ENCODE measurements around the gene GRHL3.
"Not testable (repeated sequence)": the region's sequence is repeated elsewhere in the genome, so short reads cannot be mapped to it uniquely, and the experiment has no call there.

The GRHL3 gene

GRCh38 chr1:24319312-24319863, at the start of gene GRHL3:
GRHL3 (plus strand) TSS chr1:24319357; CDS start chr1:24319552, 195 bp downstream.
- no peak for DNase-seq (ENCODE audit: low spot score)

DNA sequence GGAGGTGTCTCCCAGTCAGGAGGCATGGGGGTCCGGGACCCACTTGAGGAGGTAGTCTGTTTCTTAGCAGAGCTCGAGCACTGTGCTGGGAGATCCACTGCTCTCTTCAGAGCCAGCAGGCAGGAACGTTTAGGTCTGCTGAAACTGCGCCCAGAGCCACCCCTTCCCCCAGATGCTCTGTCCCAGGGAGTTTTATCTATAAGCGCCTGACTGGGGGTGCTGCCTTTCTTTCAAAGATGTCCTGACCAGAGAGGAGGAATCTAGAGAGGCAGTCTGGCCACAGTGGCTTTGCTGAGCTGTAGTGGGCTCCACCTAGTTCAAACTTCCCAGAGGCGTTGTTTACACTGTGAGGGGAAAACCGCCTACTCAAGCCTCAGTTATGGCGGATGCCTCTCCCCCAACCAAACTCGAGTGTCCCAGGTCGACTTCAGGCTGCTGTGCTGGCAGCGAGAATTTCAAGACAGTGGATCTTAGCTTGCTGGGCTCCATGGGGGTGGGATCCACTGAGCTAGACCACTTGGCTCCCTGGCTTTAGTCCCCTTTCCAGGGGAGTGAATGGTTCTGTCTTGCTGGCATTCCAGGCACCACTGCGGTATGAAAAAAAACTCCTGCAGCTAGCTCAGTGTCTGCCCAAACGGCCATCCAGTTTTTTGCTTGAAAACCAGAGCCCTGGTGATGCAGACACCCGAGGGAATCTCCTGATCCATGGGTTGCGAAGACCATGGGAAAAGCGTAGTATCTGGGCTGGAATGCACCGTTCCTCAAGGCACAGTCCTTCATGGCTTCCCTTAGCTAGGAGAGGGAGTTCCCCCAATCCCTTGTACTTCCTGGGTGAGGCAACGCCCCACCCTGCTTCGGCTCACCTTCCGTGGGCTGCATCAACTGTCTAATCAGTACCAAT, 44.7 kb upstream of the GRHL3 start:
- DNase-seq (ENCODE audit: low spot score) = not testable (repeated sequence)

DNA sequence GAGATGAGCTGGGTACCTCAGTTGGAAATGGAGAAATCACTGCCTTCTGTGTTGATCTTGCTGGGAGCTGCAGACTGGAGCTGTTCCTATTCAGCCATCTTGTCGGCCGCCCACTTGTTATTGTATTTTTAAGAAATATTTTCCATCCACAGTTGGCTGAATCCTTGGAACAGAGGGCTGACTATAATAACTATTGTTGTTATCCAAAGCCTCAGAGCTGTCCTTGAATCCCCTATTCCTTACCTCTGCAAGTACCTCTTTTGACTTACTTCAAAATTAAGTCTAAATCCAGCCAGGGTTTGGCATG, 44.1 kb upstream of the GRHL3 start:
- no peak for DNase-seq (ENCODE audit: low spot score)

GRCh38 chr1:24275510-24275909, 43.6 kb upstream of the GRHL3 start:
- no peak for DNase-seq (ENCODE audit: low spot score)

DNA sequence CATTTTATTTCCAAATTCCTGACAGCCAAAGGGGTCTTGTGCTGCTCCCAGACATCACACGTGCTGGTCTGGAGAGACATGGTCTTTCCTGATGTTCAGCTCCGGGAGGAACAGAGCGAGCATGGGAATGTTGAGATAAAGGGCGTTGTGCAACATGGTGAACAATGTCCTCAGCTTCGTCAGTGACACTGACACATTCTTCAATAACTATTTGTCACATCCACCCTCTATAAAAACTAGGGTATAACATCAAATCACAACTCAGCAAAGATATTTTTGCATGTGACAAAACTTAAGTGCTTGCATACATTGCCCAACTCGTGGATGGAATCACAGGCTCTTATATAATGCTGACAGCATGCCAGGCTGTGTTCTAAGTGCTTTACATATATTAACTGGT, 42.4 kb upstream of the GRHL3 start:
- no peak for DNase-seq (ENCODE audit: low spot score)

- DNase-seq (ENCODE audit: low spot score) = no peak
Measured at GRCh38 chr1:24277420-24278169, 41.6 kb upstream of the GRHL3 start.

DNA sequence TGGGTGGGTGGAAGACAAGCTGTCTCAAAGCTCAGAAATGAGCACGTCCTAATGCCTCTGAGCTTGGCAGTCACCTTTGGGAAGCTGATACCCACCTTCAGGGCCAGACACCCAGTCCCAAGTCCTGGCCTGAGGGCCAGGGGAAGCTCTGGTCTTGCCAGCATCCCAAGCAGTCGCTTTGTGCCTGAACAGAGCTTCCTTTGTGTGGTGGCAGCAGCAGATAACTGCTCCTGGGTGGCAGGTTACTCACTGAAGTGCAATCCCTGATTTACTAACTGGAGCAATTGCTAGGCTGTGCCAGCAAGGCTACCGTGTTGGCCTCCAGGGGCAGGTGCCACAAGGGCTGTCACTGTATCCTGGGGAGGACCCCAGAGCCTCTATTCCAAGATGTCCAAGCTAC, 40.4 kb upstream of the GRHL3 start:
- DNase-seq (ENCODE audit: low spot score) = no peak

- no peak for DNase-seq (ENCODE audit: low spot score)
Measured at GRCh38 chr1:24279590-24280232, 39.4 kb upstream of the GRHL3 start.

DNA sequence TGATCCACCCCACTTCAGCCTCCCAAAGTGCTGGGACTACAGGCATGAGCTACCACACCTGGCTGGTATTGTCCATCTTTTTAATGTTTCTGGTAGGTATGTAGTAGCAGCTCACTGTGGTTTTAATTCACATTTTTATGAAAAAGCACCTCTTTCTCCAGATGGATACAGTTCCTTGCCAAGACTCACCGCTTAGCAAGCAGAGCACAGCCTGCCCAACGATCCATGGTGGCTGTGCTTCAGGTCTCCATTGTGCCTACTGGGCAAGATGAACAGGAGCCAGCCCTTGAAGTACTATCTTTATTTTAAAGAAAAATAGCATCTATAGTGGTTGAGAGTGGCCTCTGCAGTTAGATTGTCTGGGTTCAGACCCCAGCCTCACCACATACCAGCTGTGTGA, 37.6 kb upstream of the GRHL3 start:
- no peak for DNase-seq (ENCODE audit: low spot score)

GRCh38 chr1:24282491-24282890, 36.7 kb upstream of the GRHL3 start:
- DNase-seq (ENCODE audit: low spot score) = no peak

DNA sequence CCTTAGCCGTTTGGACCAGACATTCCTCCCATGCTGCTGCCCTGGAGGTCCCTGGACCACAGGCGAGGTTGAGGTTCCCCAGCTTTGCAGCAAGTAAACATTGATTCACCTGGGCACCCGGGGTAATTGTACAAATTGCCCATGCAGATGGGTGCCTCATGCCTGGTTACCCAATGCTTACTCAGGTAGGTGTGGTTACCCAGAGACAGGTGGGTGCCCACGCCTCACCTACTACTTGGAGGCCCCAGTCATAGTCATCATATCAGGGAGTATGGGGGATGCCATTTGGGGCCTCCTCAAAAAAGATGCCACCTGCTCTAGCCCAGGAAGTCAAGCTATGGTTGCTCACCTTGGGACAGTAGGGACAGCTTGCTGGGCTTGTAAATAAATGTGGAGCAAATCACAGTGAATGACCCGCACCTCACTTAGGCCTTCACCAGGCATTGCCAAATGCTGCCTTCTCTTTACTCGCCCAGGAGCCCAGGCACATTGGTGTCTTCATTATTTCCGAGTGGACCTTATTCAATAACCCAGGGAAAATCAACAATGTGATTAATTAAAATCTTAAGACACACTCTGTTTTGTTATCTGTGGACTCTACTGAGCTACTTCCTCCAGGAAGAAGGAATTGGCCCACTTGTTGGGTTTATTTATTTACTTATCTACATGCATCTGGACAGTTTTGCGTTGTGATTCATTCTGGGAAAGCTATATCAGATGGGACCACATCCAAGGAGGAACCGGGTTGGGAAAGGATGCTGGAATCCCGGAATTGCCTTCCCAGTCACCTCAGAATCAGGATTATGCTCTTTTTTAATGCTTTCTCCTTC, 35.6 kb upstream of the GRHL3 start:
- no peak for DNase-seq (ENCODE audit: low spot score)

GRCh38 chr1:24284156-24284471, 35.0 kb upstream of the GRHL3 start:
- no peak for DNase-seq (ENCODE audit: low spot score)

GRCh38 chr1:24285231-24285630, 33.9 kb upstream of the GRHL3 start:
- no peak for DNase-seq (ENCODE audit: low spot score)

DNA sequence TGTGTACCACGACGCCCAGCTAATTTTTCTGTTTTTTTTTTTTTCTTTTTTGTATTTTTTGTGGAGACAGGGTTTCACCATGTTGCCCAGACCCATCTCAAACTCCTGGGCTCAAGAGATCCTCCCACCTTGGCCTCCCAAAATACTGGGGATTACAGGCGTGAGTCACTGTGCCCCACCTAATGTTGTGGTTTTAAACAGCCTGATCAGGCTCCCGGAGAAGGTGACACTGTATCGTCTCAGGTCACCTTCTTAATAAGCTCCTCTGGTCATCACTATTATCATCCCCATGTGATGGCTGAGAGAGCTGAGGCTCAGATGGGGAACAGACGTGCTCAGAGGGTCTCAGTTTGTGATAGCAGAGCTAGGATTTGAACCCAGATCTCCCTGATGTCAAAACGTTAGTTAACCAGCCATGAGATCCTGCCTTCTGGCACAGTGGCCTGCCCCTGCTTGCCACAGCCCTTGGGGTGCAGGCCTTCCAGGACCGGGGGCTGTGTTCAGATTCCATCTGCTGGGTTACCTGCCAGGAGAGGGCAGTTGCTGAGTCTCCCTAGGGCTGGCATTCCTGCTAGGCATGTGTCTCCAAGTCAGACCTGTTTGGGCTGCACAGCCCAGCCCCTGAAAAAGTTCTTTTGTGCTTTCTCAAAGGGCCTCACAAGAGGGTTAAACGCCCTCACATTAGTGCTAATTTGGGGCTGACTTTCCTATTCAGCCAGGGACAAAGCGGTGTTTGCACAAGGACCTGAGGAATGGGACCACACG, 32.7 kb upstream of the GRHL3 start:
- DNase-seq (ENCODE audit: low spot score) = no peak

DNA sequence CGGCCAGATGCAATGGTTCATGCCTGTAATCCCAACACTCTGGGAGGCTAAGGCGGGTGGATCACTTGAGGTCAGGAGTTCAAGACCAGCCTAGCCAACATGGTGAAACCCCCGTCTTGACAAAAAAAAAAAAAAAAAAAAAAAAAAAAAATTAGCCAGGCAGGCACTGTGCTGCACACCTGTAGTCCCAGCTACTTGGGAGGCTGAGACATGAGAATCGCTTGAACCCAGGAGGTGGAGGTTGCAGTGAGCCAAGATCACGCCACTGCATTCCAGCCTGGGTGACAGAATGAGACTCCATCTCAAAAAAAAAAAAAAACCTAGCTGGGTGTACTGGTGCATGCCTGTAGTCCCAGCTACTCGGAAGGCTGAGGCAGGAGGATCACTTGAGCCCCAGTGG, 31.4 kb upstream of the GRHL3 start:
- DNase-seq (ENCODE audit: low spot score) = not testable (repeated sequence)

DNA sequence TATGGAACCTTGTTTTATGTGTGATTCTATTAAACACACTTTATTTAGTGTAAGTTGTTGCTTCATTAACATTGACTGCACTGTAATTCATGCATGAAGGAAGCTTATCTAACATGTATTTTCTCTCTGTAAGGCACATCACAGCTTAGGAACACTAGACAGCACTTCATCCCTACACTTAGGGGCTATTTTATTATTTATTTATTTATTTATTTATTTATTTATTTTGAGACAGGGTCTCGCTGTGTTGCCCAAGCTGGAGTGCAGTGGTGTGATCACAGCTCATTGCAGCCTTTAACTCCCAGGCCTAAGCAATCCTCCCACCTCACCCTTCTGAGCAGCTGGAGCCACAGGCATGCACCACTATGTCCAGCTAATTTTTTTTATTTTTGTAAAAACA, 30.7 kb upstream of the GRHL3 start:
- DNase-seq (ENCODE audit: low spot score) = no peak

- DNase-seq (ENCODE audit: low spot score) = no peak
Measured at GRCh38 chr1:24289937-24290595, 29.1 kb upstream of the GRHL3 start.

GRCh38 chr1:24290933-24291487, 28.1 kb upstream of the GRHL3 start:
- no peak for DNase-seq (ENCODE audit: low spot score)

GRCh38 chr1:24292103-24292502, 27.1 kb upstream of the GRHL3 start:
- no peak for DNase-seq (ENCODE audit: low spot score)

- DNase-seq (ENCODE audit: low spot score) = no peak
Measured at GRCh38 chr1:24292887-24293286, 26.3 kb upstream of the GRHL3 start.
